Stimulated activated naive B cell treated with anti-CD40 and anti-IgM and Interleukin-4, amounts not matched to agents 10 μg/mL and 1 μg/mL and 100 μg/mL, for 72 hours (primary cell): ENCODE results near the gene RSPRY1.
A peak's percentile ranks its signal among the peaks of the same experiment; 100 is the strongest.
"Not testable (repeated sequence)": the region's sequence is repeated elsewhere in the genome, so short reads cannot be mapped to it uniquely, and the experiment has no call there.

ENCODE experiments used
- ATAC-seq, 2 donors: fragments of 150-1000 bp; cut with Tn5 transposase; replicated peaks; 2 replicates each; pipeline ENCODE4 v1.10.0; 2021; ENCODE audit warnings: moderate library complexity in 1 of 2
- DNase-seq: peaks from one replicate; pipeline ENCODE4 v3.0.0; 2021
- H3K27ac Mint-ChIP-seq: one replicate; pipeline ENCODE4 v1.8.0; 2022; ENCODE audit warnings: mild to moderate bottlenecking, mixed read lengths
- H3K27me3 Mint-ChIP-seq, 2 donors: one replicate each; pipeline ENCODE4 v1.8.0; 2022; ENCODE audit warnings: mixed read lengths in 2 of 2
- H3K36me3 Mint-ChIP-seq, 2 donors: one replicate each; pipeline ENCODE4 v1.8.0; 2022; ENCODE audit warnings: mixed read lengths in 2 of 2, mild to moderate bottlenecking in 1 of 2
- H3K4me1 Mint-ChIP-seq, 2 donors: one replicate each; pipeline ENCODE4 v1.8.0; 2022; ENCODE audit warnings: mixed read lengths in 2 of 2, mild to moderate bottlenecking in 1 of 2
- H3K4me3 Mint-ChIP-seq, 2 donors: one replicate each; pipeline ENCODE4 v1.8.0; 2022; ENCODE audit warnings: mild to moderate bottlenecking in 2 of 2, mixed read lengths in 2 of 2, moderate library complexity in 1 of 2
- H3K9me3 Mint-ChIP-seq, 2 donors: one replicate each; pipeline ENCODE4 v1.8.0; 2022; ENCODE audit warnings: mixed read lengths in 2 of 2, mild to moderate bottlenecking in 1 of 2

Gene RSPRY1

GRCh38 chr16:57186872-57187854 is 1.0 kb downstream of the RSPRY1 start:
- H3K4me1 Mint-ChIP-seq: peaks cover 32 to 61% of the 10 kb centered on the region in 2 donors
- H3K4me3 Mint-ChIP-seq: peak overlapping the region; percentile 92 to 98
- no peaks in the 10 kb centered on the region for H3K27me3 Mint-ChIP-seq
- H3K27ac Mint-ChIP-seq: peak overlapping the region; percentile 99
- H3K36me3 Mint-ChIP-seq: peaks cover 9 to 10% of the 10 kb centered on the region in 2 donors
- DNase-seq (no peak), ATAC-seq (peak in 1 of 2 donors; percentile 1)
- no peaks in the 10 kb centered on the region for H3K9me3 Mint-ChIP-seq

DNA sequence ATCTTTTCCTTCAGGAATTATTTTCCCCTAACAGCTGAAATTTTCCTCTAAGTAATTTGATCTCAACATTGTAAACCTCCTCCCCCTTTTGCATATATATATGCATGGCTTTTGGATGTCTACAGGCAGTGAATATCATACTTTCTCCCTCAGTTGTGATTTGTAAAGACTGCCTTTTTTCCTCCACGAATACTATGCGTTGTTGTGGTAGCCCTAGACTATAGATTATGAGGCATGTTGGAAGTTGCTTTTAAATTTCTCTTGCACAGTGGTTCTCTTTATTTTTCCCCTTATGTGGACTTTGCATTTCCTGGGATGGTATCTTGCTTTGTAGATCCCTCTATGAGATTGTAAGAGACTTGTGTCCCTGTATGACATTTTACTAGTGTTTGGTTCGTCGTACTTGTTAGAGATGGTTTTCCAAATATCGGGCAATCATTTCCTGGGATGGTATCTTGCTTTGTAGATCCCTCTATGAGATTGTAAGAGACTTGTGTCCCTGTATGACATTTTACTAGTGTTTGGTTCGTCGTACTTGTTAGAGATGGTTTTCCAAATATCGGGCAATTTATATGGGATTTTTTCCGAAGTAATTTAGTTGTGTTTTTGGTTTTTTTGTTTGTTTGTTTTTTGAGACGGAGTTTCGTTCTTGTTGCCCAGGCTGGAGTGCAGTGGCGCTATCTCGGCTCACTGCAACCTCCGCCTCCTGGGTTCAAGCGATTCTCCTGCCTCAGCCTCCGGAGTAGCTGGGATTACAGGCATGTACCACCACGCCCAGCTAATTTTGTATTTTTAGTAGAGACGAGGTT is 2.0 kb downstream of the RSPRY1 start:
- not testable (repeated sequence) for ATAC-seq, H3K27me3 Mint-ChIP-seq, H3K9me3 Mint-ChIP-seq, DNase-seq, H3K27ac Mint-ChIP-seq
- H3K36me3 Mint-ChIP-seq: peaks cover 9 to 15% of the 10 kb centered on the region in 2 donors
- H3K4me3 Mint-ChIP-seq: peak overlapping the region; percentile 92 to 98
- H3K4me1 Mint-ChIP-seq: peaks cover 28 to 65% of the 10 kb centered on the region in 2 donors

GRCh38 chr16:57188711-57189002 is 2.5 kb downstream of the RSPRY1 start:
- DNase-seq (no peak), ATAC-seq (no peak)
- H3K27ac Mint-ChIP-seq: no peak overlapping the region
- H3K9me3 Mint-ChIP-seq: no peaks in the 10 kb centered on the region
- H3K36me3 Mint-ChIP-seq: peaks cover 9 to 18% of the 10 kb centered on the region in 2 donors
- H3K4me1 Mint-ChIP-seq: peaks cover 27 to 65% of the 10 kb centered on the region in 2 donors
- no peaks in the 10 kb centered on the region for H3K27me3 Mint-ChIP-seq
- H3K4me3 Mint-ChIP-seq: no peak overlapping the region

GRCh38 chr16:57189527-57189926 is 3.4 kb downstream of the RSPRY1 start:
- Mint-ChIP-seq H3K36me3 (peaks cover 10 to 18% of the 10 kb centered on the region in 2 donors), H3K4me1 (peaks cover 25 to 65% of the 10 kb centered on the region in 2 donors)
- H3K27me3 Mint-ChIP-seq, ATAC-seq, DNase-seq, H3K9me3 Mint-ChIP-seq, H3K4me3 Mint-ChIP-seq, H3K27ac Mint-ChIP-seq: not testable (repeated sequence)

DNA sequence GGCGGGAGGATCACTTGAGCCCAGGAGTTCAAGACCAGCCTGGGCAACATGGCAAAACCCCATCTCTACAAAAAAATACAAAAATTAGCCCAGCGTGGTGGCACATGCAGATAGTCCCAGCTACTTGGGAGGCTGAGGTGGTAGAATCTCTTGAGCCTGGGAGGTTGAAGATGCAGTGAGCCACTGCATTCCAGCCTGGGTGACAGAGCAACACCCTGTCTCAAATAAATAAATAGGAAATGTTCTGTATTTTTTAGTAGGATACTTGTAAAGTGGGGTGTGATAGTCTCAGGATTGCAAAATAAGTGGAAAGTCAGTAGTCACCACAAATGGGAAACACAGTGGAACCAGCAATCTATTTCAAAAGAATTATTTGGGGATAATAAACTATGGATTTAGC is 4.0 kb downstream of the RSPRY1 start:
- H3K4me3 Mint-ChIP-seq: no peak overlapping the region
- ATAC-seq (no peak), DNase-seq (no peak)
- H3K4me1 Mint-ChIP-seq: peaks cover 18 to 60% of the 10 kb centered on the region in 2 donors
- H3K27me3 Mint-ChIP-seq: no peaks in the 10 kb centered on the region
- no peaks in the 10 kb centered on the region for H3K9me3 Mint-ChIP-seq
- H3K27ac Mint-ChIP-seq: no peak overlapping the region
- peaks cover 11 to 17% of the 10 kb centered on the region in 2 donors for H3K36me3 Mint-ChIP-seq

GRCh38 chr16:57191056-57191571 is 5.0 kb downstream of the RSPRY1 start:
- H3K4me1 Mint-ChIP-seq: peaks cover 17 to 58% of the 10 kb centered on the region in 2 donors
- H3K36me3 Mint-ChIP-seq: peaks cover 12 to 16% of the 10 kb centered on the region in 2 donors
- no peak for DNase-seq
- no peak for ATAC-seq
- no peaks in the 10 kb centered on the region for H3K27me3 Mint-ChIP-seq
- H3K4me3 Mint-ChIP-seq: no peak overlapping the region
- no peaks in the 10 kb centered on the region for H3K9me3 Mint-ChIP-seq
- H3K27ac Mint-ChIP-seq: no peak overlapping the region

GRCh38 chr16:57192146-57192545 is 6.0 kb downstream of the RSPRY1 start:
- Mint-ChIP-seq H3K9me3 (no peaks in the 10 kb centered on the region), H3K27me3 (no peaks in the 10 kb centered on the region), H3K27ac (no peak overlapping the region), H3K36me3 (peaks cover 9 to 17% of the 10 kb centered on the region in 2 donors), H3K4me3 (no peak overlapping the region), H3K4me1 (peaks cover 19 to 52% of the 10 kb centered on the region in 2 donors)
- DNase-seq (no peak), ATAC-seq (no peak)

- no peaks in the 10 kb centered on the region for H3K9me3 Mint-ChIP-seq
- no peak overlapping the region for H3K27ac Mint-ChIP-seq
- peaks cover 14 to 45% of the 10 kb centered on the region in 2 donors for H3K4me1 Mint-ChIP-seq
- peaks cover 10 to 17% of the 10 kb centered on the region in 2 donors for H3K36me3 Mint-ChIP-seq
- no peak overlapping the region for H3K4me3 Mint-ChIP-seq
- ATAC-seq (no peak), DNase-seq (no peak)
- H3K27me3 Mint-ChIP-seq: no peaks in the 10 kb centered on the region
Observed at GRCh38 chr16:57192720-57193486, 6.8 kb downstream of the RSPRY1 start.

GRCh38 chr16:57194512-57194911 is 8.4 kb downstream of the RSPRY1 start:
- no peak for ATAC-seq
- H3K27me3 Mint-ChIP-seq: no peaks in the 10 kb centered on the region

DNA sequence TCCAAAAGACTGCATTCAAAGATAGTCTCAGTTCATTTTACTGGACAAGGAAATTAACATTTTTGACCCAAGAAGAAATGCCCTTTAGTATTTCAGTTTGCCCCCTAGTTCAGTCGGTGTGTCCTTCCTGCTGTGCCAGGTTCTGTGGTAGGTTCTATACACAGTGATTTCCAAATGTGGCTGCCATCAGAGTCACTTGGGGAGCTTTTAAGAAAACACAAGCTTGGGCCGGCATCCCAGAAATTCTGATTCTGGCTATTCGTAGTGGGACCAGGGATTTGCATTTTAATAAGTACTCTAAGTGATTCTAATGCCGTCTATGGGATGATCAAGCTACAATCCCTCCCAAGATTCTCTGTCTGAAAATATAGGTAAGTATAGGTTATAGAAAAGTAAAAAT is 10.2 kb downstream of the RSPRY1 start:
- DNase-seq (no peak), ATAC-seq (no peak)
- Mint-ChIP-seq H3K4me3 (no peak overlapping the region), H3K36me3 (peaks cover 5 to 21% of the 10 kb centered on the region in 2 donors), H3K27ac (no peak overlapping the region), H3K9me3 (no peaks in the 10 kb centered on the region), H3K27me3 (no peaks in the 10 kb centered on the region), H3K4me1 (peaks cover 10 to 34% of the 10 kb centered on the region in 2 donors)

More at GRCh38 chr16:57194512-57194911, 8.4 kb downstream of the RSPRY1 start:
- Mint-ChIP-seq H3K9me3 (no peaks in the 10 kb centered on the region), H3K4me3 (no peak overlapping the region), H3K27ac (no peak overlapping the region), H3K36me3 (peaks cover 5 to 21% of the 10 kb centered on the region in 2 donors), H3K4me1 (peaks cover 12 to 40% of the 10 kb centered on the region in 2 donors)
- no peak for DNase-seq

- Mint-ChIP-seq H3K9me3 (no peaks in the 10 kb centered on the region), H3K4me3 (no peak overlapping the region), H3K36me3 (peaks cover 5 to 24% of the 10 kb centered on the region in 2 donors), H3K27me3 (no peaks in the 10 kb centered on the region), H3K27ac (no peak overlapping the region), H3K4me1 (peaks cover 10 to 34% of the 10 kb centered on the region in 2 donors)
- ATAC-seq: no peak
- DNase-seq: no peak
Observed at GRCh38 chr16:57196753-57197152, 10.6 kb downstream of the RSPRY1 start.

DNA sequence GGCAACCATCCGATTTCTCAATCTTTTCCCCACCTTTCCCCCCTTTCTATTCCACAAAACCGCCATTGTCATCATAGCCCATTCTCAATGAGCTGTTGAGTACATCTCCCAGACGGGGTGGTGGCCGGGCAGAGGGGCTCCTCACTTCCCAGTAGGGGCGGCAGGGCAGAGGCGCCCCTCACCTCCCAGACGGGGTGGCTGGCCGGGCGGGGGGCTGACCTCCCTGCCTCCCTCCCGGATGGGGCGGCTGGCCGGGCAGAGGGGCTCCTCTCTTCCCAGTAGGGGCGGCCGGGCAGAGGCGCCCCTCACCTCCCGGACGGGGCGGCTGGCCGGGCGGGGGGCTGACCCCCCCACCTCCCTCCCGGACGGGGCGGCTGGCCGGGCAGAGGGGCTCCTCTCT is 14.2 kb downstream of the RSPRY1 start:
- H3K4me1 Mint-ChIP-seq: peaks cover 11 to 16% of the 10 kb centered on the region in 2 donors
- H3K36me3 Mint-ChIP-seq: peaks cover 8 to 32% of the 10 kb centered on the region in 2 donors
- DNase-seq, H3K27me3 Mint-ChIP-seq, H3K4me3 Mint-ChIP-seq, H3K9me3 Mint-ChIP-seq, H3K27ac Mint-ChIP-seq, ATAC-seq: not testable (repeated sequence)

DNA sequence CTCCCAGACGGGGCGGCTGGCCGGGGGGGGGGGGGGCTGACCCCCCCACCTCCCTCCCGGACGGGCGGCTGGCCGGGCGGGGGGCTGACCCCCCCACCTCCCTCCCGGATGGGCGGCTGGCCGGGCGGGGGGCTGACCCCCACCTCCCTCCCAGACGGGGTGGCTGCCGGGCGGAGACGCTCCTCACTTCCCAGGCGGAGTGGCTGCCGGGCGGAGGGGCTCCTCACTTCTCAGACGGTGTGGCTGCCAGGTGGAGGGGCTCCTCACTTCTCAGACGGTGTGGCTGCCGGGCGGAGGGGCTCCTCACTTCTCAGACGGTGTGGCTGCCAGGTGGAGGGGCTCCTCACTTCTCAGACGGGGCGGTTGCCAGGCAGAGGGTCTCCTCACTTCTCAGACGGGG is 14.8 kb downstream of the RSPRY1 start:
- not testable (repeated sequence) for H3K27ac Mint-ChIP-seq, H3K4me3 Mint-ChIP-seq, ATAC-seq, H3K27me3 Mint-ChIP-seq, H3K9me3 Mint-ChIP-seq, DNase-seq
- Mint-ChIP-seq H3K36me3 (peaks cover 9 to 34% of the 10 kb centered on the region in 2 donors), H3K4me1 (peaks cover 11 to 16% of the 10 kb centered on the region in 2 donors)
